Upper lobe of right lung (tissue), 1 donor: ENCODE results near the gene GSAP. TPM values are rescaled to one million over a fixed set of nuclear protein-coding genes. Genes with fewer than 3 reads are reported as not detected.

Experiments used
- ATAC-seq: fragments of 200-7000 bp; cut with Tn5 transposase; one replicate; pipeline ENCODE4 v1.9.1; 2020; ENCODE audit warnings: mild to moderate bottlenecking, moderate library complexity
- DNase-seq: peaks from one replicate; pipeline ENCODE4 v3.0.0-alpha.2; 2020
- H3K27ac ChIP-seq: fragments of 200-600 bp; one replicate; pipeline ENCODE4 v1.8.0; 2022
- H3K27me3 ChIP-seq: fragments of 200-600 bp; one replicate; pipeline ENCODE4 v1.8.0; 2022; ENCODE audit warnings: mild to moderate bottlenecking
- H3K36me3 ChIP-seq: fragments of 200-600 bp; one replicate; pipeline ENCODE4 v1.8.0; 2022
- H3K4me1 ChIP-seq: fragments of 200-600 bp; one replicate; pipeline ENCODE4 v1.8.0; 2022
- H3K4me3 ChIP-seq: fragments of 200-600 bp; one replicate; pipeline ENCODE4 v1.8.0; 2022; ENCODE audit warnings: mild to moderate bottlenecking
- H3K9me3 ChIP-seq: fragments of 200-600 bp; one replicate; pipeline ENCODE4 v1.8.0; 2022
- CTCF ChIP-seq: fragments of 200-600 bp; IDR thresholded peaks from one replicate; pipeline ENCODE4 v1.8.0; 2022; ENCODE audit warnings: antibody characterized with exemption
- intact Hi-C: fragments of 100-400 bp; cut with DNase I; formaldehyde crosslinking; loops from one replicate; pipeline ENCODE4 v1.11.0; 2022
- total RNA-seq: library from RNA; stranded (reverse); fragmentation: NEBNext Ultra II Directional; extraction: Animal tissue kit (Norgen Biotek cat#: 25700); gene quantifications from one replicate; pipeline ENCODE4 v1.2.1, GENCODE V29; 2021
- donor health status: DM: no; HTN: yes; CAD: no; lungs with severe emphysema.

Gene GSAP
- total RNA-seq, 1 donor from 2014 or later: 64.9 TPM

- ATAC-seq (no peak), DNase-seq (no peak)
- no peaks in the 10 kb centered on the region for H3K9me3 ChIP-seq
- no peak overlapping the region for H3K4me3 ChIP-seq
- H3K27ac ChIP-seq: no peak overlapping the region
- H3K36me3 ChIP-seq: peaks cover 28% of the 10 kb centered on the region
- TF ChIP-seq CTCF: no peak
- H3K27me3 ChIP-seq: no peaks in the 10 kb centered on the region
- H3K4me1 ChIP-seq: no peaks in the 10 kb centered on the region
- intact Hi-C loops: no loop called here
Observed at GRCh38 chr7:77370606-77371005, 45.5 kb downstream of the GSAP start.

GRCh38 chr7:77368974-77369373, 47.2 kb downstream of the GSAP start:
- no peaks in the 10 kb centered on the region for H3K4me1 ChIP-seq
- TF ChIP-seq CTCF: peak; percentile 18
- H3K27ac ChIP-seq: no peak overlapping the region
- H3K4me3 ChIP-seq: no peak overlapping the region
- DNase-seq: no peak
- ATAC-seq: peak; percentile 80
- H3K9me3 ChIP-seq: no peaks in the 10 kb centered on the region
- no peaks in the 10 kb centered on the region for H3K27me3 ChIP-seq
- peaks cover 20% of the 10 kb centered on the region for H3K36me3 ChIP-seq
- intact Hi-C loops: no loop called here

- Histone ChIP-seq H3K9me3 (no peaks in the 10 kb centered on the region), H3K27me3 (no peaks in the 10 kb centered on the region), H3K36me3 (peaks cover 10% of the 10 kb centered on the region), H3K4me3 (no peak overlapping the region), H3K4me1 (no peaks in the 10 kb centered on the region), H3K27ac (no peak overlapping the region)
- TF ChIP-seq CTCF: no peak
- intact Hi-C loops: no loop called here
- no peak for ATAC-seq
- DNase-seq: no peak
Observed at GRCh38 chr7:77367976-77368375, 48.2 kb downstream of the GSAP start.

- Histone ChIP-seq H3K27ac (no peak overlapping the region), H3K9me3 (no peaks in the 10 kb centered on the region), H3K27me3 (no peaks in the 10 kb centered on the region), H3K4me1 (peaks cover 7% of the 10 kb centered on the region), H3K4me3 (no peak overlapping the region), H3K36me3 (peaks cover 5% of the 10 kb centered on the region)
- DNase-seq (no peak), ATAC-seq (no peak)
- no peak for TF ChIP-seq CTCF
- intact Hi-C loops: no loop called here
Observed at GRCh38 chr7:77362905-77363304, 53.2 kb downstream of the GSAP start.

GRCh38 chr7:77360969-77361368, 55.2 kb downstream of the GSAP start:
- Histone ChIP-seq H3K27me3 (no peaks in the 10 kb centered on the region), H3K27ac (no peak overlapping the region), H3K36me3 (peaks cover 5% of the 10 kb centered on the region), H3K9me3 (no peaks in the 10 kb centered on the region), H3K4me1 (peaks cover 7% of the 10 kb centered on the region), H3K4me3 (no peak overlapping the region)
- intact Hi-C loops: no loop called here
- no peak for TF ChIP-seq CTCF
- DNase-seq (no peak), ATAC-seq (no peak)

GRCh38 chr7:77360104-77360503, 56.0 kb downstream of the GSAP start:
- H3K27me3 ChIP-seq: no peaks in the 10 kb centered on the region
- H3K27ac ChIP-seq: no peak overlapping the region
- intact Hi-C loops: no loop called here
- DNase-seq (no peak), ATAC-seq (no peak)
- peaks cover 7% of the 10 kb centered on the region for H3K4me1 ChIP-seq
- H3K36me3 ChIP-seq: peaks cover 5% of the 10 kb centered on the region
- H3K4me3 ChIP-seq: no peak overlapping the region
- TF ChIP-seq CTCF: no peak
- H3K9me3 ChIP-seq: no peaks in the 10 kb centered on the region
